A549 treated with GW870086 at 1 μM for 4 hours (cell line): ENCODE measurements around the gene NCL. TPM values are rescaled to one million over a fixed set of nuclear protein-coding genes. Genes with fewer than 3 reads are reported as not detected.

Experiments
- total RNA-seq: library from RNA; stranded (reverse); fragments of 200-300 nt; extraction: Qiagen RNA extraction; gene quantifications from 5 replicates; pipeline ENCODE4 v1.2.3, GENCODE V29; 2022; ENCODE audit warnings: low read depth

NCL gene, protein sequence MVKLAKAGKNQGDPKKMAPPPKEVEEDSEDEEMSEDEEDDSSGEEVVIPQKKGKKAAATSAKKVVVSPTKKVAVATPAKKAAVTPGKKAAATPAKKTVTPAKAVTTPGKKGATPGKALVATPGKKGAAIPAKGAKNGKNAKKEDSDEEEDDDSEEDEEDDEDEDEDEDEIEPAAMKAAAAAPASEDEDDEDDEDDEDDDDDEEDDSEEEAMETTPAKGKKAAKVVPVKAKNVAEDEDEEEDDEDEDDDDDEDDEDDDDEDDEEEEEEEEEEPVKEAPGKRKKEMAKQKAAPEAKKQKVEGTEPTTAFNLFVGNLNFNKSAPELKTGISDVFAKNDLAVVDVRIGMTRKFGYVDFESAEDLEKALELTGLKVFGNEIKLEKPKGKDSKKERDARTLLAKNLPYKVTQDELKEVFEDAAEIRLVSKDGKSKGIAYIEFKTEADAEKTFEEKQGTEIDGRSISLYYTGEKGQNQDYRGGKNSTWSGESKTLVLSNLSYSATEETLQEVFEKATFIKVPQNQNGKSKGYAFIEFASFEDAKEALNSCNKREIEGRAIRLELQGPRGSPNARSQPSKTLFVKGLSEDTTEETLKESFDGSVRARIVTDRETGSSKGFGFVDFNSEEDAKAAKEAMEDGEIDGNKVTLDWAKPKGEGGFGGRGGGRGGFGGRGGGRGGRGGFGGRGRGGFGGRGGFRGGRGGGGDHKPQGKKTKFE
- 719 to 804 TPM (median 768 TPM) in 5 replicates for total RNA-seq

DNA sequence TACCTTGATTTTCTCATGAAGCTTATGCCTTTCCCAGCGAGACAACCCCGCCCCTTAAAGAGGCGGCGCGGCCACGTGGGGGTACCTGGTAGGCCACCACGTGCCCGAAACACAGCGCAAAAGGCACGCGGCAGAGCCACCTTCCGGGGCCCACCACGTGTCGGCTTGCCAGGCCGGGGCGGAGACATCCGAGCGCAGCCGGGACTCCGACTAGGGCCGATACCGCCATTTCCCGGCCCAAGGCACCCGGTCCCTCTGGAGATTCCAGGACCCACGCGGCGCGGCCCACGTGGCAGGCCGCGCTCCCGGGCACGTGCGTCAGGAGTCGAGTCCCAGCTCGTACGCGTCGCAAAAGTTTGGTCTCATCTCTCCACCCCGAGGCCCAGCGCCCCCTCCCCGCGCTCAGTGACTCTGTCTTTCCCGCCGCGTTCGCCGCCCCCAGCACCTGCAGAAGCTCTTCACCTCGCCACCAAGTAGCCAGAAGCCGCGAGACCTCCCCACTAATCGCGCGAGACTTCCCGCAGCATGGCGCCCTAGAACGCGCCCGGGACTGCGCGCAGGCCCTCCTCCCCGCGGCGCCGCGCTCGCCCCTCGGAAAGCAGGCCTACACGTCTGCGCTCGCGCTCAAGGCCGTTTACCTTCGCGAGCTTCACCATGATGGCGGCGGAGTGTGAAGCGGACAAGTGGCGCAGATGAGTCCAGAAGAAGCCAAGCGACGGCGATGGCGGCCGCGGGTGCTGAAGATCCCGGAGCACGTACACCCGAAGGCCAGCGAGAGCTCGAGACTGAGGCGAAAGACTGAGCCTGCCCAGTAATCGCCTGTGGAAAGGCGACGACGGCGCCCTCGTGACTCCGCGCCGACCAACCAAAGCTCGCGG lies at the start of gene NCL:
NCL (minus strand) TSS at position 787 of the 878 bp plus-strand sequence; CDS start at position 656, 131 bp downstream.

Other genes with a start within 250 kb of the NCL start
- gene B3GNT7, start 68.8 kb downstream of the NCL start, total RNA-seq = 2.9 to 3.5 TPM (median 3.4 TPM) in 5 replicates
- gene NMUR1, start 66.0 kb upstream of the NCL start, total RNA-seq = 0.03 TPM in 1 of 5 replicates, not detected in the others
- gene TEX44, start 128.4 kb upstream of the NCL start, total RNA-seq = not detected in 5 replicates
- gene PTMA, start 244.0 kb upstream of the NCL start, total RNA-seq = 1,418 to 1,591 TPM (median 1,483 TPM) in 5 replicates